ENCODE measurements around the gene RETREG1.

RETREG1 gene

DNA sequence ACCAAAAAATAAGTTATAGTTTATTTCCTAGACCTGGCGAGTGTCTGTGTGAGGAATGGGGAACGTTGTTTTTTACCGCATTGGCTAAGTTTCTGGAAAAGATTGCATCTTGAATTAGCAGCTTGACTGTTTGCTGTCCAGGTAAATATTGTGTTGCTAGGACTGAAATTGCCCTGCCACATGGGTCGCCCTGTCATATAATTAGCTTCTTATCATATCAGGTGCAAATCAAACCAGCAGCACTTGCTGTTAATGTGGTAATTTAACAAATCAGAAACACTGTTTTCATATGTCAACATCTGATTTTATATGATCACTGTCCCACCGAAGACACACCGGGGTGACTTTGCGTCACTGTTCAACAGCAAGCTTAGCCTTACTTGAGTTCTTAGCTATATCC lies 87.5 kb downstream of the RETREG1 start:
- FAIRE-seq, result no peak
- no peak for DNase-seq (ENCODE audit: low spot score)

DNA sequence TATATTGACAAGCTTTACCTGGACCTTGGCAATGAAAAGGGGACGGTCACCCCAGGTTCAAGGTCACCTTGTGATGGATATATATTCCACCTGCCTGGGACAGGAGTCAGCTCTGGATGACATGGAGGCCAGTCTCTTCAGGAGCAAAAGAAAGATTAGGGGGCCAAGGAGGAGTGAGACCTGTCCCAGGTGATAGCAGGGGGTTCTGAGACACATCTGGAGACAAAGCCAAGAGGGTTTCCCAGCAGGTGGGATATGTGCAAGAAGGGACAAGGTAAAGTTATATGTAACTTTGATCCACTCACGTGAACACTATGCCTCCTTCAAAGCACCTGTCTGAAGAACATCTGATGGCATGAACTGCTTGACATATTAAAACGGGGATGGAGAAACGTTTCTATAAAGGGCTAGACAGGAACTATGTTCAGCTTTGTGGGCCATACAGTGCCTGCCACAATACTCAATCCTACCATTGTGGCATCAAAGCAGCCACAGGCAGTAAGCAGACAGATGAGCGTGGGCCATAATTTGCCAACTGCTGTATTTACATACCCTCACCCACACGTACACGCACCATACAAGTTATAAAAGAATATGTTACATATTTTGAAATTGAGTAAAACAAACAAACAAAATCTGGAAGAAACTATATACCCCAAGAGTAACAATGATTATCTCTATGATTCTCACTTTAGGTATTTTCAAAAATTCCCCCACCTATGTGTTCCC lies 88.3 kb downstream of the RETREG1 start:
- FAIRE-seq (no peak), DNase-seq (ENCODE audit: low spot score) (no peak)

DNA sequence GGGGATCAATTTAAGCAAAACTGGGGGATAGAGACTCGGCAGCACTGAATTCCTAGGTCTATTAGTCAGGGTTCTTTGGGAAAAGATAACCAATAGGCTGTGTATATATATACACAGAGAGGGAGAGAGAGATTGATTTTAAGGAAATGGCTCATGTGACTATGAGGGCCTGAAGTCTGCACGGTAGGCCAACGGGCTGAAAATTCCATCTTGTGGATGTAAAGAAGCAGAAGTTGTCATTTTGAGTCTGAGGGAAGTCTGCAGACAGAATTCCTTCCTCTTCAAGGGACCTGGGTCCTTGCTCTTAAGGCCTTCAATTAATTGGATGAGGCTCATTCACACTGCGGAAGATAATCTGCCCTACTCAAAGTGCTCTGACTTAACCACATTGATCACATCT lies 91.1 kb downstream of the RETREG1 start:
- FAIRE-seq, result no peak
- no peak for DNase-seq (ENCODE audit: low spot score)

DNA sequence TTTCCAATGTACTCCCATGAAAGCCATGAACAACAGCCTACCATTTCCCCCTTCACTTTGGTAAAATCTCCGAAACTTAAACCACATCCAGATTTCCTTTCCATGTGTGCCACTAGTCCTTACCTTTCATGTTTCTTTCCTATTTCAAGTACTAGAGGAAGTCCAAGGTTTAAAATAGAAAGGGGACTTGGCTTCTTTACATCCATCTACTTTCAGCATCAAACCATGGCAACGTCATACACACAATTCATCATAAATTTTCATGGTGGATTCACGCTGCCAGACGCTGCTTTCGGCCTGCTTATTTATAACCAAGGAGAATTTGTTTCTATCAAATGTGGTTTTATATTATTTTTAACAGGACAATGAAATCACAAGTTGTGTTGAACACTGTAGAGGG lies 92.5 kb downstream of the RETREG1 start:
- FAIRE-seq, result no peak
- DNase-seq (ENCODE audit: low spot score), result no peak

DNA sequence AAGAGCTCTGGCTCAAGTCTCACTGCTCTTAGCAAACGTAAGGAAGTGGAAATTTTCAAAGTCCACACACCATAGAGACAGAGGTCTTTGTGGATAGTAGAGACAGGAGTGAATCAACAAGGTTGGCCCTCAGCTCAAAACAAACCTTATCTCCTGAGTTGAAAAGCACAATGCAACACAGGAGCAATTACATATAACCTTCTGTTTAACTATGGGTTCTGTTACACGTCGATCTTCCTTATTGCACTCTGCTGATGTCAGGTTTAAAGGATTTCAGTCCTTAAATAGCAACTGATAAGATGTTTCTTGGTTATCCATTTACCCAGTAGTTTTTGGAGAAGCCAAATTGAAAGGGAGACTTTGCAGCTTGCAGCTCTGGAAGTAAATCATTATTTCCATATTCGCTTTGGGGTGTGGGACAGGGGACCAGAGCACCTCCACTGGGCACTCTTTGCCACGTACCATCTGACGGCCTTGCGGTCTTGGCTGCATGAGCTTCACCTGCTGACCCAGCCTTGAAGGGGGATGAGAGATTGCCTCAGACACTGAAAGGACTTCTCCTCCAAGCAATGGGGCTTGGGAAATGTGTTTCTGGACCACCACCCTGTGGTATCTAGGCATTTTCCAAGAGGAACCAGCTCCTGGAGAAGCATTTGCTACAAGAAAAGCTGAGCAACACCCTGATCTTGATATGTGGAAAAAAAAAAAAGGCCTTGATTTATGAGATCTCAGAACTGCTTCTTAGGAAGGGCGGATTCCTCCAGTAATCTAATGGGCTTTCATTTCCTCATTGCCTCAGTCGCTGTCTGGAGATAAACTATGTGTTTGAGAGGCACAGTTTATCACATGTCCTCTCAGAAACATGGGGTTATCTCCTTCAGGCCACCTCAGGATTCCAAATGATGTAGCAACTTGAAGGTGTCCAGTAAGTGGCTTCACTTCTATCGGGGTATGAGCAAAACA lies 95.0 kb downstream of the RETREG1 start:
- DNase-seq (ENCODE audit: low spot score) (no peak), FAIRE-seq (no peak)

DNA sequence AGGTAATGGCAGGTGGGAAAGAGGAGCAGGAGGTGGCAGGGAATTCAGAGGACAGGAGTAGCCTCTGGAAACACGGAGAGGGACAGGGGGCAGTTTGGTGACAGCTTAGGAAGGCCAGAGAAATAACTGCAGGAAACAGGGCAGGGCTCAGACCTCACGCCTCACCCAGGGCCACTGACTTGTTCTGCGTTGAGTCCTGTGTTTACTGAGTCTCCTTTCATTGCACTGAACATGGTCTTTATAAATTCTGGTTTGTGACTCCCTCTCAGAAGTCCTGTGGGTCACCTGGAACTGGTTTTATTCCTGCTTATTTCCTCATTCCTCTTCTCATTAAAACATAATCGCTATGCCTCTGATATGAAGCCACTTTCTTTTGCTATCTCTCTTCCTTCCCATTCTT lies 96.0 kb downstream of the RETREG1 start:
- DNase-seq (ENCODE audit: low spot score) (no peak), FAIRE-seq (no peak)

DNA sequence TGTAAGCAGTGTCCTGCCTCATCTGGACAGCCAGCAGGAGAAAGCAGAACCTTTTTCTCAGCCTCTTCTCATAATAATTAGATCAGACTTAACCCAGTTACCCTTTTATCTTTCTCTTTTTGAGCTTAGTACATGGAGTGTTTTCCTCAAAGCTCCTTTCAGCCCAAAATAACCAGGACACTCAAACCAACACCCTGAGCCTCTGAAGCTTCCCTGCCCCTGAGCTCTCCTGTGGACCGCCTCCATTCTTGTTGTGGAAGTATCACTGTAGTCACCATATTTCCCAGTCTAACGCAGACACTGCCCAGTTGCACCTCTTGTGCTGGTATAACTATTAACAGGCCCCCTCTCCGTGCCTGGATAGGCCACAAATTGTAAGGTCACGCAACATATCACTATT lies 97.4 kb downstream of the RETREG1 start:
- no peak for FAIRE-seq
- no peak for DNase-seq (ENCODE audit: low spot score)

DNA sequence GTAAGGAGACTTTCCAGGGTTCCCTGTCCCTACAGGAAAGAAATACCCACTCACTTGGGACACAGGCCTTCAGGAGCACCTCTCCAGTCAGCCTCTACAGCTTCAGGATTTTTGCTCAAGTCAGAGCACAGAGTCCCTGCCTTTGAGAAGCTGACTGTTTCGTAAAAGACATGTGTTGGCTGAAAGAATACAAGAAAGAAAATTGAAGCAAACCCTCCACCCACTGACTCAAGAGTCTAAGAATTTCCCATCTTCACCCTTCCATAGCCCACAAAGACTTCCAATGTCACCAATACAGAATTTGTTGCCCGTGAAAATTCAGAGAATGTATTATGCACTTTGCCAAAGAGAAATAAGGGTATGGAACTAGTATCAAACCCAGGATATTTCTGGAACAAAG lies 98.2 kb downstream of the RETREG1 start:
- no peak for DNase-seq (ENCODE audit: low spot score)
- FAIRE-seq, result no peak

DNA sequence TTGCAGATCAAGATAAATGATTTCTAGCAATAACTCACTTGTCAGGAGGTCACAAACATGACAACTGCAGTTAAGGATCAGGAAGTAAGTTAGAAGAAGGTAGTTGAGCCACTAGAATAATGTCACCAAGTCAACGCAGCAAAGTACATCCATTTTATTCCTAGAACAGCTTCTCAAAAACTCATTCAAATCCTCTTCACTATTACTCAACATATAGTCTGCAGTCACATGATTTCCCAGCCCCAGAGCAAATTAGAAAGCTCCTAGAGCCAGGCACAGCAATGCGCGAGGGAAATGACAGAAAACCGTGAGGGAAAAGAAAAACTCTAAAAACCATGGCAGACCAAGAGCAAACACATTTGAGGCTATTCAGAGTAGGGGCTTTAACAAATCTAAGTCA lies 101.3 kb downstream of the RETREG1 start:
- DNase-seq (ENCODE audit: low spot score) (no peak), FAIRE-seq (no peak)

DNA sequence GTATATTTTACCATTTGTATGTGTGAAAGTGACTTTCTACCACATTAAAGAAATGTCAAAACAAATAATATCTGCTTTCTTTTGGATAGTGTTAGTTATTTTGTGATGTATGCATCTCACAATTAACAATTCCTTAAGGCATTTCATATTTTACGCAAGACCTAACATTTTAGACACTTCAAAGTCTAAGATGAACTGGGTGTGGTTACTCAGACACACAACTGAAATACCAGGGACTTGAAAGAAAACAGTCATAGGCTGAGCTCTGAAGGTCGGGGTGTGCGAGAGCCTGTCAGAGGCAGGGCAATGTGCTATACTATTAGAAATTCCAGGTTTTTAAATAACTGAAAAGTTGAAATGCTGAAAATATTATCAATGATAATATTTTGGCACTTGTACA lies 106.7 kb downstream of the RETREG1 start:
- DNase-seq (ENCODE audit: low spot score), result no peak
- FAIRE-seq, result no peak

DNA sequence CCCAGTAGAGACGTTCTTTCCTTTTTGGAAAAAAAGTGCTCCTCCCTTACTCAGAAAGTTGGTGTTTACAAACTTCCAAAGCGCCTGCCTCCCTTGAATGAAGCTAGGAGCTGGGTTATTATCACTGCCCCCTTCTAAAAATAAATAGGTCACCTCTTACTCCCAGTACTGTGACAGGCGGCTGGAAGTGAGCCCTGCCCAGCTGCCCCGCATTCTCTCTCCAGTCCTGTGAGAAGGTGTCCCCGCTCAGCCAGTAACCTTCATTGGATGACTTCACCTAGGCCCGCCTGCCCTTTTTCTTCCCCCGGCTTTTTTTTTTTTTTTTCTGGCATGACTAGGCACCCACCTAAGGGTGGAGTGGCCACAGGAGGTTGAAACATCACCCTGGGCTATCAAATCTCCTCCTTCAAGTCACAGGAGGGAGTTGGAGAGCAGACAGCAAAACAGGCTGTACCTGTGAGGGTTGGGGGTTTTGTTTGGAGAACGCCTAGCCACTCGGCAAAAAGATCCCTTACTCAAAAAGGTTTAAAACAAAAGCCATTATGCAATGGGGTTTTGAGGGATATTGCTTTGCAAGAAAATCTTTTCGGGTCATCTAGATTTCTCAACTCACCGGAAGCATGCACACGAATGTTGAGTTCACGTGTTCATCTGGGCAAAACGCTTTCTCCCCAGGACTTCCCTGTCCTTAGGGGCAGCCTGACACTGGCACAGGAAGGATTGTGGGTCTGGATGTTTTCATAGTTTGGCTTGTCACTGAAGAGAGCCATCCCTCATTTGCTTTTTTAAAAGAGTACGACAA lies 107.9 kb downstream of the RETREG1 start:
- DNase-seq (ENCODE audit: low spot score), result peak; percentile 57
- FAIRE-seq, result no peak

DNA sequence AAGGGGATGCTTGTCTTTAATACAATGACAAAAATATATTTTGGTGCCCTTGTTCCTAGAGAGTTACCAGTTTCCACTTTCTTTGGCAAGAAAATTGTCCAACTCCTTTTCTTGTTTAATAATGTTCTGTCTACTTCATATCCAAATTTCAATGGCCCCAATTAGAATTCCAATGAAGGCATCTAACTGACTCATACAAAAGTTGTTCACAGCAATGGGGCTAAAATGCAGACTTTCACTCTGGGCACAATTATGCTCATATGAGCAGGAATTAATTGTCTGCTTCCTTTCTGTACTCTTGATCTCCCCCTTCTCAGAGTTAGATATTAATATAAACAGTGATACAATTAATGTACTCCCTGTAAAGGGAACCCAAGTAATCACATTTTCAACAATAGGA lies 109.1 kb downstream of the RETREG1 start:
- no peak for DNase-seq (ENCODE audit: low spot score)
- FAIRE-seq, result no peak

DNA sequence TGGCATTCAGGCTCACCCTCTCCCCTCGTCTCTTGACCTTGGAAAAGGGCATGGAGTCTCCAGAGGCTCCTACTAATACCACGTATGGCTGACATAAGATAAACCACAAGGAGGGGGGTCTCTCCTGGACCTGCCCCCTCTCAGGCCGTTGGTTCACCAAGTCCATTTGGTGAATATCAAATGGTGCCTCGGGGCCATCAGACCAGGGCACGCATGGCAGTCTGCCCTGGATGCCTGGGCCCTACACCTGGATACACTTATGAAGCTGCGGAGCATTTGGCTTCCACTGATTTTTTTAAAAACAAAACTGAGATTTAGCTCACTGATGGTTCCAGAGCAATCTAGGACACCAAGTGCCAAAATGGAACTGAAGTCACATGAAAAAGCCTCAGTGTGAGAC lies 110.9 kb downstream of the RETREG1 start:
- DNase-seq (ENCODE audit: low spot score) (no peak), FAIRE-seq (no peak)

DNA sequence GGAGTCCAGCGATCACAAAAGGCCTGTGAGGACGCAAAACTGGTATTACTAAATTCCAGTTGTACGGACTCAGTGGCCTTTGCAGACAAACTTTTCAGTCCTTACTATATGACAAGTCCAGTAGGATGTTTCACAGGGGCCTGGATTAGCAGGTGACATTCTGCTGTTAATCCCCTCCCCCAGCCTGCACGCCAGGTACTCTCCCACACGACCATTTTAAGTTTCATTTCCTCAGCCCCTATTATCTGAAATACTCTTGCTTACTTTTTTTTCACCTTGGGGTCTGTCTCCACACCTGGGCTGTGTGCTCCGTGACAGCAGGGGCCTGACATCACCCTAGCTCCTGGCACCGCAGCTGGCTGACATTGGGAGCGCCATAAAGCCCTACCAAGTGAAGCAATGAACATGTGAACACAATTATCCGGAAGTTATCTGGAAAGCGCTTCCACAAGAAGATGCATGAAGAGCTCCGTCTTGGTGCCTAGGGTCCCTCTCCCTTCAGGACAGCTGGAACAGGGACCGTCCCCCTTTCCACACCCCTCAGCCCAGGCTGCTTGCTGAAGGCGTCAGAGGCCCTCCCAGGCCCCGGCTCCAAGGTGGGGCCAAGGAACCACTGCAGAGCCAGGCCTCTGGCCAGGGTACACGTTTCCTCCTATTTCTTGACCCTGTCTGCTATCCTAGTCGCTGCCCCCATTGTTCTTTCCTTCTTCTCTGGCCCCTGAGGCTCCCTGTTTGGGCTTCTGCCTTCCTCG lies 111.5 kb downstream of the RETREG1 start:
- no peak for DNase-seq (ENCODE audit: low spot score)
- FAIRE-seq, result no peak

DNA sequence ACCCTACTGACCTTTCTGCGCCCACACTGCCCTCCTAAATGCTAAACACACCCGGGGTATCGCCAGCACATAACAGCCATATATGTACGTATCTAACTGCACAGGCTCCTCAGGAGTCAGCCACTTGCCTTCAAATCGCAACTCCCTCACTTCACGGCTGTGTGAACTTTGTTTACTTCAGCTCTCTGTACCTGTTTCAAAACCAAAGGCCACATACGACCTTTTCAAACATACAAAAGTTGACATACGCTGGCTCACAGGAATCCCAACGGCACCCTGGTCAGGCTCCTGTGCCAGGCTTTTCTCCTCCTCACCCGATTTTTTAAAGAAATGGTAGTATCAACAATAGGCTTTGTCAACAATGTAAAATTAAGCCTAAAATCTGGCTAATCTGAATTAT lies 112.2 kb downstream of the RETREG1 start:
- FAIRE-seq (no peak), DNase-seq (ENCODE audit: low spot score) (no peak)

DNA sequence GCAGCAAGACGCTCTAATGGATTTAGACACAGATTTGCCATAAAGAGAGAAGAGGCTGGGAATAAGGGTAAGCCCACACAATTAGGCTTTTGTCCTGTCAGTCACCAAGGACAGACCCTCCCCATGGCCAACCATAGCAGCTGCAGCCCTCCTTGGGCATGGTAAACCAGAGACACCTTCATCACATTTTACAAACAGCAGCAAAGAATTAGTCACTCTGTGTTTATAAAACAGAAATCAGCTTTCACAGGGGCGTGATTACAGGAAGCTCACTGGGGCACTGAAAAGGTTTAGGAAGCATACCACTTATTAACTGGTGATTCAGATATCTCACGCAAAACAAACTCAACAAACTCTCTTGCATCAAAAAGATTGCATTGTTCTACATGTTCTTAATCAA lies 113.9 kb downstream of the RETREG1 start:
- DNase-seq (ENCODE audit: low spot score) (no peak), FAIRE-seq (no peak)

DNA sequence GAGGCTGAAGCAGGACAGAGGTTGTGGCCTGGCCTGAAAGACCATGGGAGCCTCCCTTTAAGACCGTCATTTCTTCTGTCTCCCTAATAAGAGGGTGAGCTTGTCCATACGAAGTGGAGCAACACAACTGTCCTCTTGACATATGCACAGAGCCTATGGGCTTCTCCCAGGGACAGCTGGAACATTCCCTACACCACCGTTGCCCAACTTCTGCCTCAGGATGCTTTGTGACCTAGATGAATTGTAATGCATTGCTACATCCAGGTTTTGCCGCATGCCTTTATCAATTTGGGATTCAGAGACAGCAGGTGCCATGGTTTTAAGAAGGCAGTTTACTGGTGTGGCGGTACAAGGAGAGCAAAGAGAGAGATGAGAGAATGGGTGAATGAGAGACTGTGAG lies 116.8 kb downstream of the RETREG1 start:
- FAIRE-seq (peak; percentile 13), DNase-seq (ENCODE audit: low spot score) (no peak)

DNA sequence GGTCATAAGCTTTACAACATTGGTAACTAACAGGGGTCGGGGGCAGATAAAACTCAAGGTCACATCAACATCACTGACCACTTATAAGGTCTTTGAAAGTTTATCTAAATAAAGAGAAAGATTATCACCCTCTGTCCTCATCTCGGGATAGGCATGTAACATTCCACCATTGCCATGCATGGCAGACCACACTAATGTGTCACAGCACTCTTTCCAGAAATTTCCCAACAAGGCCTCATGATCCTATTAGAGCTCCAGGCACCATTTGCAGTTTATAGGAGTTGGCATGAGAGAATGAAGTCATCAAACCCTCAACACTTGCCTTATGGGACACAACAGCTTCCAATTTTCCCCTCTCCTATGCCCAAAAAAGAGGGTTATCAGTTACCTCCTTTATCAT lies 119.3 kb downstream of the RETREG1 start:
- DNase-seq (ENCODE audit: low spot score) (no peak), FAIRE-seq (no peak)

DNA sequence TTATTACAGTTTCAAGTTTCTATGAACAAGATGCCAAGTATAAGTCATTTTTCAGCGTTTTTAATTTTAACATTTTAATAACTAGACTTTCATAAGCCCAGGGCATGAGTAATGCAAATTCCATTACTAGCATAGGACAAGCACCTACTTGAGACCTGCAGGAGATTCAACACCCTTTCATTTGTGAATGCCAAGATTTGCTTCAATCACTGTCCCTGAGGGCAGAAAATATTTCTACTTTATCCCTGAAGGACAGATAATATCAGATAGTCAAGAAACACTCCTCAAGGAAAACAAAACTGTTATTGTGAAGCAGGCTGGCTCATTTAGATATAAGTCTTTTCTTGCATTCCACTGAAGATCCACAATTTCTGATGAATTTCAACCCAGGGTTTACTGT lies 123.5 kb downstream of the RETREG1 start:
- FAIRE-seq (no peak), DNase-seq (ENCODE audit: low spot score) (no peak)

DNA sequence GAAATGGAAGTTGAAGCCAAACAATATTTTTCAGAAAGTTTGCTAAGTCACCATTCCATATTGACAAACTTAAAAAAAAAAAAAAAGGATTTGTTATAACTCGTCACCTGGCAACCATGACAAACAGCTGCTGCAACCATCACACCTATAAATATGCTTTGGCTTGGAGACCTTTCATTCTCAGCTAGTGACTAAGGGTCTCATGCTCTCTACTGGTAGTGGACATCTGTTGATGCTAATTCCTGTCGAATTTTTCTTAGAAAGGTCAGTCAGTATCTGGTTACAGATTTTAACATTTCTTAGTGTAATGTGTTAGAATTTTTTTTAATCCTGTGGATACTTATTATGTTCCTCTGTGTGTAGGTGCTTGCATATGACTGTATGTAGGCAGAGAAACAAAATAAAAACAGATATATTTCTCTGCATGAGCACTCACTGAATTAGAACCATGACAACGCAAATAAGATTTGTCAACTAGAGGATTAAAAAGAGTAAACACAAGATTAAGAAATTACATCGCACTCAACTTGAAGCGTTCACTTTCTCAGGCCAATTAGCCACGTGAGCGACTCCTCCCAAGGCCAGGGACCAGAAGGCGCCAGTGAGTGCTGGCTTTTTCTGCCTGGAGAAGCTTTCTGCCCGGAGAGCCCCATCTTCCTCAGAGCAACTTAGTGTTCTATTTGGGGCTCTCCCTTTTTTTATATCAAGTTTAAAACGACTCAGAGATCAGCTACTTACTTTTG lies 124.2 kb downstream of the RETREG1 start:
- DNase-seq (ENCODE audit: low spot score) (peak; percentile 26), FAIRE-seq (no peak)

DNA sequence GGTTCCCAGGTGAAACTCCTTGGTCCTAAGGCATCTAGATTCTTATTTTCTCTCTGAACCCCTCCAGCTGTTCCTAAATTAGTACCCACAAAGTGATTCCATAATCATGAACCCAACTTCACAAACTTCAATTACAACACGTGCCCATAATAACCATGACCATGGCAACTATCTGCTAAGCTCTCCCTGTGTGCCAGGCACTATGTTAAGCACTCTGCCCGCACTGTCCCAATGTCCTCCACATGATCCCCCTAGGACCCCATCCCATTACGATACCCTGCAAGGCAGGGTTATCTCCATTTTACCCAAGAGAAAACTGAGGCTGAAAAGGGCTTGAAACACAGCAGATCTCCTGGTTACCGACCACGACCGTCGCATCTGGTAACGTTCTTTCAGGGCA lies 125.9 kb downstream of the RETREG1 start:
- FAIRE-seq, result no peak
- no peak for DNase-seq (ENCODE audit: low spot score)
